H9 (cell line): ENCODE data around the gene TNFAIP2. TPM values are rescaled to one million over a fixed set of nuclear protein-coding genes. Genes with fewer than 3 reads are reported as not detected.

Experiments
- DNase-seq: peaks from one replicate; pipeline ENCODE4 v3.0.0-alpha.2; 2017
- H2AFZ ChIP-seq: one replicate; pipeline ENCODE4 v1.6.1; 2013; ENCODE audit warnings: mild to moderate bottlenecking, low read length, control low read depth, moderate library complexity
- H2AK5ac ChIP-seq: 2 replicates; pipeline ENCODE4 v1.6.1; 2013; ENCODE audit warnings: low read length, control low read depth, mixed read lengths; ENCODE audit not compliant: insufficient read length
- H2BK120ac ChIP-seq: one replicate; pipeline ENCODE4 v1.6.1; 2013; ENCODE audit warnings: low read depth, mild to moderate bottlenecking, low read length, control low read depth, inconsistent platforms; ENCODE audit not compliant: poor library complexity, severe bottlenecking
- H2BK12ac ChIP-seq: 2 replicates; pipeline ENCODE4 v1.6.1; 2013; ENCODE audit warnings: low read length, control low read depth, mixed read lengths, low read depth; ENCODE audit not compliant: insufficient read length
- H2BK15ac ChIP-seq: 2 replicates; pipeline ENCODE4 v1.6.1; 2013; ENCODE audit warnings: low read depth, low read length, control low read depth
- H2BK20ac ChIP-seq: one replicate; pipeline ENCODE4 v1.6.1; 2013; ENCODE audit warnings: low read depth, mild to moderate bottlenecking, low read length, control low read depth, inconsistent platforms; ENCODE audit not compliant: poor library complexity, severe bottlenecking
- H2BK5ac ChIP-seq: 2 replicates; pipeline ENCODE4 v1.6.1; 2013; ENCODE audit warnings: low read length, control low read depth, mixed read lengths; ENCODE audit not compliant: insufficient read length
- H3K14ac ChIP-seq: 2 replicates; pipeline ENCODE4 v1.6.1; 2013; ENCODE audit warnings: low read length, control low read depth; ENCODE audit not compliant: insufficient read depth
- H3K18ac ChIP-seq: 2 replicates; pipeline ENCODE4 v1.6.1; 2013; ENCODE audit warnings: low read depth, mild to moderate bottlenecking, mixed read lengths, low read length, control low read depth; ENCODE audit not compliant: insufficient read length
- H3K23ac ChIP-seq: 2 replicates; pipeline ENCODE4 v1.6.1; 2013; ENCODE audit warnings: low read length, control low read depth, mixed read lengths, low read depth; ENCODE audit not compliant: insufficient read length
- H3K23me2 ChIP-seq: 2 replicates; pipeline ENCODE4 v1.6.1; 2013; ENCODE audit warnings: low read depth, mild to moderate bottlenecking, mixed read lengths, low read length, control low read depth; ENCODE audit not compliant: insufficient read length, poor library complexity, severe bottlenecking
- H3K27ac ChIP-seq: 2 replicates; pipeline ENCODE4 v1.5.1; 2013; ENCODE audit warnings: low read length, control low read depth, mixed read lengths, low read depth; ENCODE audit not compliant: insufficient read length
- H3K27me3 ChIP-seq: 2 replicates; pipeline ENCODE4 v1.6.1; 2013; ENCODE audit warnings: low read length, control low read depth, inconsistent platforms; ENCODE audit not compliant: insufficient read depth
- H3K4ac ChIP-seq: 2 replicates; pipeline ENCODE4 v1.6.1; 2013; ENCODE audit warnings: low read depth, mild to moderate bottlenecking, control low read depth, inconsistent platforms, low read length, moderate library complexity
- H3K4me1 ChIP-seq: 2 replicates; pipeline ENCODE4 v1.6.1; 2013; ENCODE audit warnings: low read length, control low read depth, inconsistent platforms; ENCODE audit not compliant: insufficient read depth
- H3K4me2 ChIP-seq: 2 replicates; pipeline ENCODE4 v1.6.1; 2013; ENCODE audit warnings: low read length, control low read depth, mixed read lengths; ENCODE audit not compliant: insufficient read length, insufficient read depth
- H3K56ac ChIP-seq: 2 replicates; pipeline ENCODE4 v1.6.1; 2013; ENCODE audit warnings: low read depth, mild to moderate bottlenecking, mixed read lengths, low read length, control low read depth; ENCODE audit not compliant: insufficient read length
- H3K79me1 ChIP-seq: 2 replicates; pipeline ENCODE4 v1.6.1; 2013; ENCODE audit warnings: low read depth, mild to moderate bottlenecking, moderate library complexity, low read length, control low read depth, inconsistent platforms; ENCODE audit not compliant: insufficient read depth, poor library complexity, severe bottlenecking
- H3K79me2 ChIP-seq: 2 replicates; pipeline ENCODE4 v1.6.1; 2013; ENCODE audit warnings: low read length, control low read depth, inconsistent platforms; ENCODE audit not compliant: insufficient read depth
- H3K9ac ChIP-seq: 2 replicates; pipeline ENCODE4 v1.6.1; 2013; ENCODE audit warnings: low read length, control low read depth, mixed read lengths; ENCODE audit not compliant: insufficient read length; ENCODE audit errors: extremely low read depth
- H3K9me3 ChIP-seq: one replicate; pipeline ENCODE4 v1.6.1; 2013; ENCODE audit warnings: low read depth, low read length, inconsistent platforms; ENCODE audit not compliant: control insufficient read depth
- H3T11ph ChIP-seq: one replicate; pipeline ENCODE4 v1.6.1; 2013; ENCODE audit warnings: mild to moderate bottlenecking, low read length, control low read depth, inconsistent platforms
- H4K20me1 ChIP-seq: one replicate; pipeline ENCODE4 v1.6.1; 2013; ENCODE audit not compliant: control insufficient read depth, insufficient read length, insufficient read depth
- H4K5ac ChIP-seq: 2 replicates; pipeline ENCODE4 v1.6.1; 2013; ENCODE audit warnings: low read depth, mild to moderate bottlenecking, mixed read lengths, low read length, control low read depth; ENCODE audit not compliant: insufficient read length
- H4K8ac ChIP-seq: replicated peaks from 2 replicates; pipeline ENCODE4 v1.6.1; 2013; ENCODE audit warnings: low read length, control low read depth, mixed read lengths, low read depth; ENCODE audit not compliant: insufficient read length
- H4K91ac ChIP-seq: 2 replicates; pipeline ENCODE4 v1.6.1; 2013; ENCODE audit warnings: low read depth, mild to moderate bottlenecking, moderate library complexity, mixed read lengths, low read length, control low read depth; ENCODE audit not compliant: insufficient read length
- H3K27ac Mint-ChIP-seq, 3 experiments: 2 replicates in 2 of 3; 3 replicates in 1 of 3; pipeline ENCODE4 v1.8.0; 2020 to 2021; ENCODE audit warnings: mixed read lengths in 3 of 3, mild to moderate bottlenecking in 1 of 3, moderate library complexity in 1 of 3
- H3K27me3 Mint-ChIP-seq: 2 replicates; pipeline ENCODE4 v1.8.0; 2021; ENCODE audit warnings: low read depth, mild to moderate bottlenecking, moderate library complexity, mixed read lengths
- H3K36me3 Mint-ChIP-seq, 3 experiments: 2 replicates in 2 of 3; 3 replicates in 1 of 3; pipeline ENCODE4 v1.8.0; 2020 to 2021; ENCODE audit warnings: low read depth in 3 of 3, mixed read lengths in 3 of 3; ENCODE audit not compliant: insufficient read depth in 1 of 3
- H3K4me1 Mint-ChIP-seq, 2 experiments: 2 replicates each; pipeline ENCODE4 v1.8.0; 2020; ENCODE audit warnings: mixed read lengths in 2 of 2
- H3K4me3 Mint-ChIP-seq, 2 experiments: 2 replicates in 1 of 2; 3 replicates in 1 of 2; pipeline ENCODE4 v1.8.0; 2020 to 2021; ENCODE audit warnings: mild to moderate bottlenecking in 2 of 2, mixed read lengths in 2 of 2, moderate library complexity in 1 of 2
- H3K9me3 Mint-ChIP-seq, 2 experiments: 2 replicates in 1 of 2; 3 replicates in 1 of 2; pipeline ENCODE4 v1.8.0; 2020; ENCODE audit warnings: mild to moderate bottlenecking in 2 of 2, mixed read lengths in 2 of 2, moderate library complexity in 1 of 2
- CTCF ChIP-seq: fragments of 200-600 bp; sonication (generic); conservative IDR thresholded peaks from 3 replicates; pipeline ENCODE4 v1.8.0; 2021; ENCODE audit warnings: antibody characterized with exemption, mild to moderate bottlenecking
- WGBS: extraction: QIAGEN DNeasy Blood & Tissue Kit; methylation state at CpG from one replicate; pipeline ENCODE4 v1.1.7; 2013; ENCODE audit warnings: missing lambda C conversion rate, low lambda C conversion rate, mixed read lengths; ENCODE audit not compliant: insufficient read length; ENCODE audit errors: extremely low coverage; 5-methylcytosine and 5-hydroxymethylcytosine counted together
- total RNA-seq: library from RNA; stranded (reverse); gene quantifications from 2 replicates; pipeline ENCODE4 v1.2.1, GENCODE V29; 2021

Gene TNFAIP2
- total RNA-seq, 1 experiment from 2014 or later = 29.3 TPM

GRCh38 chr14:103177376-103177775 is 54.1 kb downstream of the TNFAIP2 start:
- Histone ChIP-seq H3K56ac (no peak overlapping the region), H3K27ac (no peak overlapping the region), H3K4ac (no peak overlapping the region), H3K9ac (no peak overlapping the region), H3T11ph (no peak overlapping the region), H2BK15ac (no peak overlapping the region), H4K91ac (no peak overlapping the region), H2BK5ac (no peak overlapping the region), H3K23ac (no peak overlapping the region), H2BK12ac (no peak overlapping the region), H3K14ac (no peak overlapping the region), H3K23me2 (no peaks in the 10 kb centered on the region), H3K79me2 (no peaks in the 10 kb centered on the region), H4K8ac (no peak overlapping the region), H3K79me1 (no peaks in the 10 kb centered on the region), H2AFZ (no peak overlapping the region), H4K20me1 (no peaks in the 10 kb centered on the region), H3K27me3 (no peaks in the 10 kb centered on the region), H3K9me3 (peaks cover 10% of the 10 kb centered on the region), H4K5ac (no peak overlapping the region), H3K18ac (no peak overlapping the region), H2AK5ac (no peak overlapping the region), H3K4me1 (no peaks in the 10 kb centered on the region), H2BK120ac (no peak overlapping the region), H2BK20ac (no peak overlapping the region), H3K4me2 (no peak overlapping the region)
- Mint-ChIP-seq H3K27ac (no peak overlapping the region), H3K4me1 (peaks cover 0 to 7% of the 10 kb centered on the region in 2 experiments; a peak in 1 of 4 replicates), H3K27me3 (peaks cover 5% of the 10 kb centered on the region), H3K9me3 (peaks cover 28 to 32% of the 10 kb centered on the region in 2 experiments), H3K4me3 (no peak overlapping the region), H3K36me3 (peaks cover 5 to 23% (median 22%) of the 10 kb centered on the region in 3 experiments; a peak in 6 of 7 replicates)
- WGBS = no CpG with 5 or more reads among the region's 7 CpGs
- TF ChIP-seq CTCF = no peak
- no peak for DNase-seq
